Measurements from ENCODE around the gene MEGF9.
"Not testable (repeated sequence)": the region's sequence is repeated elsewhere in the genome, so short reads cannot be mapped to it uniquely, and the experiment has no call there.

Gene MEGF9

DNA sequence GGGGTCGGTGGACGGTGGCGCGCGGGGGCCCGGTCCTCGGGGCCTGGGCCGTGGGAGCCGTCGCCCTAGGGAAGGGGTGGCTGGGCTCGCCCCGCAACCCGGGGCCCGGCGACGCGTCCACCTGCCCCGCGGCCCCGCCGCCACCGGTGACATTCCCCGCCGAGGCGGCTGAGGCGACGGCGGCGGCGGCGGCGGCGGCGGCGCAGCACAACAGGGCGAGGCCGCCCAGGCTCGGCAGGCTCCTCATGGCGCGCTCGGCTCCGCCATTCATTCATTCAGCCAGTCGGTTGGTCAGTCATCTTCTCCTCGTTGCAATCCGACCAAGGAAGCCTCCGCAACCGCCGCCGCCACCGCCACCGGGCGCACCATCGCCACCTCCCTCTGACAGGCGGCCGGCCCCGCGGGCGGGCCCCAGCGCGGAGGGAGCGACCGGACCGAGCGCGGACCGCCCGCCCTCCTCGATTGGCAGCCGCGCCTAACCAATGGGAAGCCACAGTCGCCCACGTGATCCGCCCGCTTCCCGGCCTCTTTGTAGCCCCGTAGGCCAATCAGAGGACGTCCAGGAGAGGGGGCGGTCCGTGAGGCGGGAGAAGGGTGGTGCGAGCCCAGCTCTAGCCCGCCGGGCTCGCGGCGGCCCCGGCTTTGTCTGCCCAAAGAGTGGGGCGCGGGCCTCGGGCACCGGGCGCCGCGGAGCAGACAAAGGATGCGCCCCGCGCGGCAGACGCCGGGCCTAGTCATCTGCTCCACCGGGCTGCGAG is at the start of gene MEGF9:
MEGF9 (minus strand) TSS at position 383 of the 758 bp plus-strand sequence; CDS start at position 271, 112 bp downstream.
- DNase-seq (ENCODE audit: low read depth), result peak; percentile 93

DNA sequence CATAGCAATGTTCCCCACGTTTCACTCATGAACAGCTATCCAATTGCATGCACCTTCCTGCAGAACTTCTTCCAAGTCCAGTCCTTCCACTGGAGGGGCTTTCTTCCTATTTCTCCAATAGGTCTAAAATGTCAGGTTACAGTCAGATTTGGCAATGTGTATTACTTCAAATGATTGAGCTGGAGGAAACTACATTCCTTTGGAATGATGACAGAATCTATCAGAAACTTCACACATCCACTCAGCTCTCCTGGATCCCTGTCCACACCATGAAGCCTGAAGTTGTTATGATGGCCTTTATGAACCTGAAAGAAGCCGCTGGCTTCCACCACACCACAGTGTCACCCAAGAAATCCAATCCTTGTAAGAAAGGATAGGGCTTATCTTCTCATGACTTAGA is 46.7 kb upstream of the MEGF9 start:
- no peak for DNase-seq (ENCODE audit: low read depth)

DNA sequence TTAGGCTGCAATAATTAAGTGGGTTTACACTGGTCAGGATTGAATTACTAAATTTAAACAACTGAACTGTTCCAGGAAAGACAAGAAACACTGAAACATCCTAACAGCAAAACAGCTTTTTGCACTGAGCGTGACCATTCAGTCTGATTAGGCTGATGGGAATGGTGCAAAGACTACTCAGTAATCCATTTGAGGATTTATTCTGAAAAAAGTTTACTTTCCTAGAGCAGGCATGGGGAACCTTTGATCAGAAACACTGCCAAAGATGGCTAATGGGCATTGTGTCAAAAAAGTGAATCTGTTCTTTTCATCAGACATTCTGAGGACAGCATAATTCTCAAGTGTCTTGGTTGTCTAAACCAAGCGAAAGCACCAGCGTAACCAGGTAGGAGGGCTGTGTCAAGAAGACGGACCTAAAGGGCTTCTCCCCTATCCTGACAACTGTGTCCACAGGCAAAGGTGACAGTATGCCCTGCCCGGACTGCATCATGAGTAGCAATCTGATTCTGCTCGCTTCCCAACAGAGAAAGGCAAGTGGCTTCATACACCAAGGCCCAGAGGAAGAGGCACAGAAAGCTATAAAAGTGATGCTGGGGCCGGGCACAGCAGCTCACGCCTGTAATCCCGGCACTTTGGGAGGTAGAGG is 45.6 kb upstream of the MEGF9 start:
- no peak for DNase-seq (ENCODE audit: low read depth)

DNA sequence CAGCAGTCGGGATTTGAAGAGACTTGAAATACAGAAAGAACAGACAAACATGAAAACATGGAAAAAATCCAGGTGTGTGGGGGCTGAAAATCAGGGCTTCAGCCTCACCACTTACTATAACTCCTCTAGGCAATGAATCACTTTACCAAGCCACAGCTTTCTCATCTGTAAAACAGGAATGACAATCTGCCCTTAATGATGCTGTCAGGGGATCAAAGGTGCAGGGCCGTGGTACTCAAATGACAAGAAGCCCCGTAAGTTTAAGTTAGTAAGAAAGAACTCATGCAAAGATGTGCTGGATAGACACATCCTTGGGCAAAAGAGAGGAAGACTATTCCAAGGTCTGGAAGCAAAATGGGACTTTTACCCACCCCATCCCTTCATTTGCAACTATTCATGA is 44.3 kb upstream of the MEGF9 start:
- DNase-seq (ENCODE audit: low read depth), result no peak

DNA sequence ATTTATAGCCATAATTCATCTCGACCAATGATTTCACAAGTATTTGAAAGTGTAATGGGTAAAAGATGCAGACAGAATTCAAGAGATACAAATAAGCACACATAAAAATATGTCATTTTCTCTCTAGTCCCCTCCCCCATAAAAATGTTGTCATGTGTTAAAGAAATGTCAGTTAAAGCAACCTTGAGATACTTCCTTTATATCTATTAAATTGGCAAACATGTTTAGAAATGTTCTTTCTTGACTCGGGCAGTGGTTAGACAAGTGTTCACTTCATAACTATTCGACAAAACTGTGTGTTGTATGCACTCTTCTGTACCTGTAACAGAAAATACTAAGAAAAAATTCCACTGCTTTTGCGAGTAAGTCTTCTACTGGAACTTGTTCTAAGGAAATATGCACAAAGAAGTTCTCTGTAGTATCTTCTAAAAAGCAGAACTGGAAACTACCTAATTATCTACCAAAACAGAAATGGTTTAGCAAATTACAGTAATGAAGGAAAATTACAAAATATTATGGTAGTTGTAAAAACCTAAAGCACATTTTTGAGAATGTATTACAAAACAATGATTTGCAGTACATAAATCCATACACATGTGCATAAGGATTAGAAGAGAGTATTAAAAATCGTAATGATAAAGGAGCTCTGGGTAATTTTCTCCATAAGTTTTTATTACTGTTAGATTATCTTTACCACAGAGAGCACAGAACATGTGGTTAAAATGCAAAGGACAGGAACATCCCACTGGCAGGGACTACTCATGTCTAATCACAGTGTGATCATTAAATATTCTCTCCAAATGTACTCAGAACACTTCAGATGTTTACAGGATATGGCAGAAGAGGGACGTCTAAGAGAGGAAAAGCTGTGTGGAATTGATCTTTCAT is 43.0 kb upstream of the MEGF9 start:
- no peak for DNase-seq (ENCODE audit: low read depth)

DNA sequence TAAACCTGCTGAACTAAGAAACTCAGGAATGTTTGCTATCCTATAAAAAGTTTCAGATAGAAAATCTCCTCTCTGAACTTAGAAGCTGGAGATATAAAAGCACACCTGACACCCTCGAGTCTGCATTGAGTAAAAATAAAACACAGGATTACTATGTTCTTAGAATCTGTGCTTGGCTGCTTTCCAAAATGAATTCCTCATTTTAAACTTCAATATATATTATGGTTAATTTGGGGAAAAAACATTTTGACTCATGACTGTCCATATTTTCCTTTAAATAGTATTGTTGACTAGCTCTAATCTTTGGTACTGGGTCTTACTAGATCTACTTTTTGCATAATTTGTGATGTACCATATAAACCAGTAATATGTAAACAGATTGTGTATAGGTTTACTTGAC is 42.3 kb upstream of the MEGF9 start:
- no peak for DNase-seq (ENCODE audit: low read depth)

DNA sequence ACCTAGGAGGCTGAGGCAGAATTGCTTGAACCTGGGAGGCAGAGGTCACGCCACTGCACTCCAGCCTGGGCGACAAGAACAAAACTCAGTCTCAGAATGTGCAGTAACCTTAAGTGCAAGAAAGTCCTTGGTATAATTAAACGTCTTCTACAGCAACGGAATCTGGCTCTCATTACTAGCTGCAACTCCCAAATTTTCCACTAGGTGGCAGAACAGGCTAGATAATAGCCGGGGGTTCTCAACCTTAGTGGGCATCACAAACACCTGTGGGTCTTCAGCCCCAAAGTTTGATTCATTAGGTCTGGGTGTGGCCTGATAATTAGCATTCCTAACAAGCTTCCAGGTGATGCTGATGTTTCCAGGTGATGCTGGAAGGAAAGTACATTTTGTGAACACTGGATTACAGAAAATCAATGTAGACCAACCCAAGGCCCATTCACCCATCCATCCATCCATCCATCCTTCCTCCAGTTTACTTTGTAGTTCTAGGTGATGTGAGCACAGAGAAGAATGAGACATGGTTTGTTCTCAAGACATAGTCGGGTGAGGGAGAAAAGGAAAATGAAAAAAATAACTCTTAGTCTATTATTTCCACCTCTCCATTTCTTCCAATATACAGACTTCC is 41.7 kb upstream of the MEGF9 start:
- DNase-seq (ENCODE audit: low read depth), result peak; percentile 40

DNA sequence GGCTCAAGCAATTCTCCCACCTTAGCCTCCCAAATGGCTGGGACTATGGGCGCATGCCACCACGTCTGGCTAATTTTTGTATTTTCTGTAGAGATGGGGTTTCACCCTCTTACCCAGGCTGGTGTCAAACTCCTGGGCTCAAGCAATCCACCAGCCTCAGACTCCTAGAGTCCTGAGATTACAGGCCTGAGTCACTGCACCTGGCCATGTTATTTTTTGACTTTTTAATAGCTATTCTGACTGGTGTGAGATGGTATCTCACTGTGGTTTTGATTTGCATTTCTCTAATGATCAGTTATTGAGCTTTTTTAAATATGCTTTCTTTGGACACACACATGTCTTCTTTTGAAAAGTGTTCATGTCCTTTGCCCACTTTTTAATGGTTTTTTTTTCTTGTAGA is 40.8 kb upstream of the MEGF9 start:
- DNase-seq (ENCODE audit: low read depth), result no peak

DNA sequence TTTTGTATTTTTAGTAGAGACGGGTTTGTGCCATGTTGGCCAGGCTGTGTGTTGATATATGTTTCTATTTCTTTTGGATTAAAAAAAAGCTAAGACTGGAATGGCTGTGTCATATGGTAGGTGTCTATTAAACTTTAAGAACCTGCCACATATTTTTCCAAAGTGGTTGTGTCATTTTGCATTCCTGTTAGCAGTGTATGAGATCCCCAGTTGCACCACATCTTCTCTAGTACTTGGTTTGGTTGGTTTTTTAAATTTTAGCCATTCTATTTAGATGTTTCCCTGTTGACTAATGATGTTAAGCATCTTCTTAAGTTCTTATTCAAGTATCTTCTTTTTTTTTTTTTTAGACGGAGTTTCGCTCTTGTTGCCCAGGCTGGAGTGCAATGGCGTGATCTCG is 36.2 kb upstream of the MEGF9 start:
- DNase-seq (ENCODE audit: low read depth), result no peak

DNA sequence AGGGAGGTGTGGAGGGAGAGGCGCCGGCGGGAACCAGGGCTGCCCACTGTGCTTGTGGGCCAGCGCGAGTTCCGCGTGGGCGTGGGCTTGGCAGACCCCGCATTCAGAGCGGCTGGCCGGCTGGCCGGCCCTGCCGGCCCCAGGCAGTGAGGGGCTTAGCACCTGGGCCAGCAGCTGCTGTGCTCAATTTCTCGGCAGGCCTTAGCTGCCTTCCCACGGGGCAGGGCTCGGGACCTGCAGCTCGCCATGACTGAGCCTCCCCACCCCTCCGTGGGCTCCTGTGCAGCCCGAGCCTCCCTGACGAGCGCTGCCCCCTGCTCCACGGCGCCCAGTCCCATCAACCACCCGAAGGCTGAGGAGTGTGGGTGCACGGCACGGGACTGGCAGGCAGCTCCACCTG is 32.1 kb upstream of the MEGF9 start:
- not testable (repeated sequence) for DNase-seq (ENCODE audit: low read depth)

DNA sequence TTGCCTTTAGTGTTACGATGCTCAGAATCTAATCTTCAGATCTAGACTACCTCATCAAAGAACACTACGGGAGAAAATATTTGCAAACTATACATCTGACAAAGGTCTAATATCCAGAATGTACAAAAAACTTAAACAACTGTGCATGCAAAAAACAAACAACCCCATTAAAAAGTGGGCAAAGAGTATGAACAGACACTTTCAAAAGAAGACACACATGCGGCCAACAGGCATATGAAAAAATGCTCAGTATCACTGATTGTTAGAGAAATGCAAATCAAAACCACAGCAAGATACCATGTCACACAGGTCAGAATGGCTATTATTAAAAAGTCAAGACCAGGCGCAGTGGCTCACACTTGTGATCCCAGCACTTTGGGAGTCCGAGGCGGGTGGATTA is 31.0 kb upstream of the MEGF9 start:
- DNase-seq (ENCODE audit: low read depth), result no peak

DNA sequence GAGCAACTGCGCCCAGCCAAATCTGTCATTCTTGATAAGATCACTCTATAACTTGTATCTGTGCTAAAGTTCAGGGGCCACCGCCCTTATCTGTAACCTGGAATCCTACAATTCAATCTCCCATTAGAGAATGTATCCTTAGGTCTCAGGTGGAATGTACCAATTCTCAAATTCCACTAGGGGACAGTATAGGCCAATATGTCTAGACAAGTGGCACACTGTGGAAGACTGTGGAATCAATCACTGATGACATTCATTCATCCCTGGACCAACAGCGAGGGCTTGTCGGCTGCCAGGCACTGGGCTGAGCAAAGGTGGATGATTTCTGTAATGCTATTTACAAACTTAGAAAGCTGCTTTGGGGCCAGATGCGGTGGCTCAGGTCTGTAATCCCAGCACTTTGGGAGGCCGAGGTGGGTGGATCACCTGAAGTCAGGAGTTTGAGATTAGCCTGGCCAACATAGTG is 28.7 kb upstream of the MEGF9 start:
- no peak for DNase-seq (ENCODE audit: low read depth)

DNA sequence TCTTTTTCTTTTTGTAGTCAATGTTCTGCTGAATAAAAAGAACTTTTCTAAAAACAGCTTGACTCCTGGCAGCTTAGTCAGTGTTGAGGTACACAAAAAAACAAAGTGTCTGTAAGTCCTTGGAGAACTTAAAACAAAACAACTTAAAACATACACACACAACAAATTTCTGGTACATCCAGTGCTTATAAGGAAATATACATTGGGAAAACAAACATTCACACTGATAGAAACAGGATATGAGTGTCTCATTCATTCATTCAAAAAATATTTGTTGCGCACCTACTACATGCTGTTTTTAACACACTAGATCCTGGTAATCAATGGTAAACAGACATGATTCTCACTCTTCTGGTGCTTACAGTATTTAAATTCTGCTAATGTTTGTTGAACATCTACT is 27.4 kb upstream of the MEGF9 start:
- no peak for DNase-seq (ENCODE audit: low read depth)

DNA sequence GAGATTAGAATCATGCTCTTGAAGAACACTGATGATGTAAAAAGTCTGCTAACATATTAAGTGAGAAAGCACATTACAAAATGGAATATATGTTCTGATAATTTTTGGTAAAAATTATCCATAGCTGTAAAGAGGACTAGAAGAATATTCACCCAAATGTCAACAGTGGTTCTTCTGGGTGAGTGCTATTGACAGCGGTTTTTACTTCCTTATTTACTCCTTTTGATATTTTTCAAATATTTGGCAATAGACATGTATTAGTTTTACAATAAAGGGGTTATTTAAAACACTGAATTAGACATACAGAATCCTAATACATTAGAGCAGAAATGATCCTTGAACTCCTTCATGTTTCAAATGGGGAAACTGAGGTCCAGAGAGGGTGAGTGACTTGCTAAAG is 26.9 kb upstream of the MEGF9 start:
- DNase-seq (ENCODE audit: low read depth), result no peak

DNA sequence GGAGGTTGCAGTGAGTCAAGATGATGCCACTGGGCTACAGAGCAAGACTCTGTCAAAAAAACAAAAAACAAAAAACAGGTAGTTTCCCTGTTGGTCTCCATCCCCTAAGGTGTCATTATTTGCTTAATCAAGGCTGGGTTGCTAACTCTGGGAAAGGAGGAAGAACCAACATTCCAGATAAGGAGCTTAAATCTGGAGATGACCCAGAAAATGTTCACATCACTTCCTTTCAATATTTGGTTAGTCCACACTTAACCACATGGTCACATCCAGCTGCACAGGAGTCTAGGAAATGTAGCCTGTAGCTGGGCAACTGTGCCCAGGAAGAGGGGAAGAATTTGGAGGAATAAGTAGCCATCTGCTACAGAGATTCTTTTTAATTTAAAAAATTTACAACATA is 25.9 kb upstream of the MEGF9 start:
- DNase-seq (ENCODE audit: low read depth), result no peak

DNA sequence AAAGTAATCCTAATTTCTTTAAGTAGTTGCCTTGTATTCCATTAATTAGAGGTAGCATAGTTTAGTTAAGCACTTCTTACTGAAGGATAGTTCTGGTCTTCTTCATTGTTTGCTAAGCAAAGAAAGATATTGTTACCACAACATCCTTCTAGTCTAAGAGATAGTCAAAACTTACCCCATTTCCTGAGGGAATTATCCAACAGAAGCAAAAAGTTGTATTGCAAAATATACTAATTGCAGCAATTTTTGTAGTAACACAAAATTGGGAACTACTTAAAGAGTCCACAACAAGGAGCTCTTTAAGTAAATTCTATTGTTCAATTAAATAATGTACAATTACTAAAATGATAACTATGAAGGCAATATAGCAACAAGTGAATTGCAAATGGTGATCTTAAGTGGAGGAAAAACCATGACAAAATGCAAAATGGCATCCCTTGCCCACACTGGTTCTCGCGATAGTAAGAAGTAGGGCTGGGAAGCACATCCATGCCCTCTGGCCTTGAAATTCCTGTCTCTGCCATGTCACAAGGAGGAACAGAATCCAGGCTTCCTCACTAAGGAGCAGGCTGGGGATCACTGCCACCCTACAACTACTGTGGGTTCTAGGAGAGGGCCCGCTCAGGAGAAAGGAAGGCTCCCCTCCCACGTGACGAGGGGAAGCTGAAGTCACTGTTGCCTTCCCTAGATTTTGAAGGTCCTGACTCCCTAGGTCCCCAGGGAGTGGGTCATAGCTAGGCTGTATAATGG is 23.3 kb upstream of the MEGF9 start:
- no peak for DNase-seq (ENCODE audit: low read depth)

DNA sequence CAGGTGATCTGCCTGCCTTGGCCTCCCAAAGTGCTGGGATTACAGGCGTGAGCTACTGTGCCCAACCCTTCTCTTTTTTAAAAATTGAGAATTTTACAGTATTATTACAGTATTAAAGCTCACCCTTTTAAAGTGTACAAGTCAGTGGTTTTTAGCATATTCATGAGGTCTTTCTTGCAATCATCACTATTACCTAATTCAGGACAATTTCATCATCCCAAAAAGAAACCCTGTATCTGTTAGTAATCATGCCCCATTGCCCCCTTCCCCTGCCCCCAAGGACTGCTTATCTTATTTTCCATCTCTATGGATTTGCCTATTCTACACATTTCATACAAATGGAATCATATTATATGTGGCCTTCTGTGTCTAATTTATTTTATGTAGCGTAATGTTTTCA is 22.6 kb upstream of the MEGF9 start:
- DNase-seq (ENCODE audit: low read depth), result no peak

DNA sequence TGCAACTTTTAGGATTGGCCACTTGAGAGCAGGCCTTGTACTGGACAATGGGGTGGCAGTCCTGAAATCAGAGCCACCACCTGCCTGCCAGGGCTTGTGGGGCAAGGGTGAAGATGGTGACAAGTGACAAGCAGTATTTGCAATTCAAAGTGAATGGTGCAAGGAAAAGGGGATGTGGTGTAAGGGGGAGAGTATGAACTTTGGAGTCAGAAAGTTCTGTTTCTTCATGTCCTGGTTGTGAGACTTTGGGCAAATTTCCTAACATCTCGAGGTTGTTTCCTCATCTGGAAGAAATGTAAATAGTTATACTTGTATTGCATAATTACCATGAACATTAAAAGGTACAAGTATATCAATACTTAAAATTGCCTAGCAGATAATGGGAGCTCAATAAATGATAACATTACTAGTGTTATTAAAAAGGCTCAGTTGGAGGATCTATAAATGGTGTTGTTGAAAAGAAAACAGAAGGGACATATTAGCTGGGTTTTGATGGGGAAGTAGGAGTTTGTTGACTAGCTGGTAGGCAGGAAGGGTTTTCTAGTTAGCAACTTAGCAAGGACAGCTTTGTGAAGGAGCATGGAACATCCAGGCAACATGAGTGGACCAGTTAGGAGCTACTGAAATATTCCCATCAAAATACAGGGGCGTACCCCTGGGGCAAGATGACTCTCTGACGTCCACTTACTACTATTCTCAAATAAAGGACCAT is 21.3 kb upstream of the MEGF9 start:
- DNase-seq (ENCODE audit: low read depth), result no peak

DNA sequence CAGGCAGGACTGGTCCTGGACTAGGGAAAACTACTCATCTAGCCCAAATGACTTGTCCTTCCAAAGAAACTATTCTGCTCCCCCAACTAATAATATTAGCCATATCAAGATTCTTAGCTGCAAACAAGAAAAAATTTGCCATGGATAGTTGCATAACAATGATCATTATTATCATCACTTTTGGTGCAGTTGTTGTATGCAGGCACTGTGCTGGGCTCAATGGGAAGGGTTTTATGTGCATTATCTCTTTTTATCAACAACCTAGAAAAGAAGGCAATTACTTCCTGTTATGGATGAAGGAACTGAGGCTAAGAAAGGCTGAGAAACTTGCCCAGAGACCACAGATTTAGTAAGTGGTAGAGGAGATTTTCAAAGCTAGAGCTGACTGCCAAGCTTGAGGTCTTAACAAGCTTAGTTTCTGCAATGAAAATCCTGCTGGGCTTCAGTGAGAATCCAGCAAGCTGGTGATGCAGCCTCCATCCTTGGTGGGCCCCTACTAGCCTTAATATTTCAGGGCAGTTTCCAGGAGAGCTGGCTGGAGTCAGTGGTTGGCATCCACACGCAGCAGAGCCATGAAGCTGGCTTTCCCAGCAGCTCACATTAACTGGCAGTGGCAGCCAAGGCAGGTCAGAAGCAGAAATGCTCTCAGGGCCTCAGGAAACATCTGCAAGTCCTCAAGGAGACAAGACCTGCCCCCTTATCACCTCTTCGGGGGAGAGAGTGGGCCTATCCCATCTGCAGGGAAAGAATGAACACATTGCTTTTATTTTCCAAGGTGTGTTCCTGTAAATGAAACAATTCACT is 20.5 kb upstream of the MEGF9 start:
- DNase-seq (ENCODE audit: low read depth), result no peak

DNA sequence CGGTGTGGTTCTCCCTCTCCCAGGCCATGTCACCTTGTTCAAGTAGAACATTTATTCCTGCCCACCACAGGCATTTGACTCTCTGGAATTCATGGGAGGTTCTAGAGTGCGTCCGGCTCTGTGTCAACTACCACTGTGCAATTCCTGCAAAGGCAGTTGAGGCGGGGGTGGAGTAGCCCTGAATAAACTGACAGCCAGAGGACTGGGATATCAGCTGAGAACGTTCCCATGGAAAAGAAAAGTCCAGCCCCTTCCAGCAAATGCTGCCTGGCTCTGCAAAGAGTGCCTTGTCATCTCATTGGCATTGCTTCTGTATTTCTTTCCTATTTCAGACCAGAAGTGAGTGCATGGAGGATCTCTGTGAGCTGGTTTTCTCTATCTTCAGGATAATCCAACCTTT is 18.9 kb upstream of the MEGF9 start:
- DNase-seq (ENCODE audit: low read depth), result no peak

Data from stimulated activated CD8-positive, alpha-beta memory T cell treated with anti-CD3 and anti-CD28 coated beads, Interleukin-7, amount 100 ng/mL, for 24 hours (primary cell).